ENCODE measurements around the gene RBM27.

GRCh38 chr5:146208916-146209522 is 5.6 kb downstream of the RBM27 start:
- TF ChIP-seq CTCF (IDR thresholded peaks at IDR 0.05; ENCODE audit: low read depth, low read length) = no peak
- TF ChIP-seq EZH2phosphoT487 (IDR thresholded peaks at IDR 0.05; ENCODE audit: low read depth) = no peak

All from OCI-LY3 (cell line).